Activated CD8-positive, alpha-beta memory T cell treated with anti-CD3 and anti-CD28 coated beads for 48 hours (primary cell): ENCODE measurements around the gene MMRN2.
"Not testable (repeated sequence)": the region's sequence is repeated elsewhere in the genome, so short reads cannot be mapped to it uniquely, and the experiment has no call there.

Experiments
- DNase-seq, 3 experiments: peaks; one replicate each; pipeline ENCODE4 v3.0.0-alpha.2; 2020; ENCODE audit warnings: low read depth in 2 of 3, low spot score in 2 of 3

The MMRN2 gene

GRCh38 chr10:86956195-86956847 lies 1.1 kb downstream of the MMRN2 start:
- no peak for DNase-seq

- DNase-seq, result no peak
These were observed 1.8 kb downstream of the MMRN2 start for GRCh38 chr10:86955501-86956194.

- no peak for DNase-seq
These were observed 2.5 kb downstream of the MMRN2 start for GRCh38 chr10:86954681-86955500.

DNA sequence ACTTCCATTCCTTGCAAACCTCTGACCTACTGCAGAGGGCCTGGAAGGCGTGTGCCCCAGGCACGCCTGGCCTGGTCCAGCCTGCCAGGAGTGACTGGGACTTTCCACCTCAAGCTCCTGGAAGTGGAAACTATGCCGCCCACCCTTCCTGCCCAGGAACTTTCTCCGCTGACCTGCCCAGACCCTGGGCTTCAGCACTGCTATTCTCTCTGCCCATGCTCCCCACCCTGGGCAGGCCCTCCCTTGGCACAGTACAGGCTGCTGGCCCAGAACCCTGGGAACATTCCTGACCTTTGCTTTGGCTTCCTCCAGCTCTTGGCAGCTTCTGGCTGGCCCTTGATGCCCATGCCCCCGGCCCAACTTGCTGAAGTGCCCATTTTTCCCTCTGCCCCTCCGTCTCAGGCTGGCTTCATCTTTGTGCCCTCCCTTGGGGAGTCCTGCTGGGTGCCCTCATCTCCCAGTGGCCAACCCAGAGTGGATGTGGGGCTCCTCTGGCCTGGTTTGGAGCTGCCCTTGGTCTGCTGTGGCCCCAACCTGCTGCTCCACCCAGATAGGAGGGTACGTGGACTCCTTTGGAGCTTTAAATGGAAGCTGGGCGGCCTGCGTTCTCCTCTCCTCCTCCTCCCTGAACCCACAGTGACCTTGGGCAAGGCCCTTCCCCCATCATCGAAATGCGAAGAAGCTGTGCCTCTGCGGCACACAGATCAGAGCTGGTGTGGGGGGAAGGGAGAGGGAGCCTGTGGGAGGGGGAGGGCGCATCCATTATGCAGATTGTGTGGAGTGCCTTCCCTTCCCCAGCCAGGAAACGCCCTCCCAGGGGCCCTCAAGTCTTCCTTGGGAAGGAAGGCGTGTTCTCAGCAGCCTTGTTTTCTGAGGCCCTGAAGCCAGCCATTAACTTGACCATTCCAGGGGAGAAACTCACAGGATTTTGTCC lies 3.4 kb downstream of the MMRN2 start:
- DNase-seq, result no peak

DNA sequence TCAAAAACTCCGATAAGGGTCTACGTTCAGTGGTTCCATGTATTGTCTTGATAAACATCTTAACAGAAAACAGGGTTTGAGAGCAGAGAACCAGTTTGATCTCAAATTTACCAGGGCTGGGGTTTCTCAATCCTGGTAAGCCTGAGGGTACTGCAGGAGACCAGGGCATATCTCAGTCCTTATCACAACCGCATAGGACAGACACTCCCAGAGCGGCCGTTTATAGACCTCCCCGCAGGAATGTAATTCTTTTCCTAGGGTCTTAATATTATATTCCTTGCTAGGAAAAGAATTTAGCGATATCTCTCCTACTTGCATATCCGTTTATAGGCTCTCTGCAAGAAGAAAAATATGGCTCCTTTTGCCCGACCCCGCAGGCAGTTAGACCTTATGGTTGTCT lies 4.7 kb downstream of the MMRN2 start:
- not testable (repeated sequence) for DNase-seq

- no peak for DNase-seq
These were observed 5.3 kb downstream of the MMRN2 start for GRCh38 chr10:86952106-86952505.

- no peak for DNase-seq
These were observed 6.1 kb downstream of the MMRN2 start for GRCh38 chr10:86951184-86951761.

GRCh38 chr10:86950349-86950748 lies 7.1 kb downstream of the MMRN2 start:
- no peak for DNase-seq

- DNase-seq, result not testable (repeated sequence)
These were observed 9.6 kb downstream of the MMRN2 start for GRCh38 chr10:86947806-86948205.

DNA sequence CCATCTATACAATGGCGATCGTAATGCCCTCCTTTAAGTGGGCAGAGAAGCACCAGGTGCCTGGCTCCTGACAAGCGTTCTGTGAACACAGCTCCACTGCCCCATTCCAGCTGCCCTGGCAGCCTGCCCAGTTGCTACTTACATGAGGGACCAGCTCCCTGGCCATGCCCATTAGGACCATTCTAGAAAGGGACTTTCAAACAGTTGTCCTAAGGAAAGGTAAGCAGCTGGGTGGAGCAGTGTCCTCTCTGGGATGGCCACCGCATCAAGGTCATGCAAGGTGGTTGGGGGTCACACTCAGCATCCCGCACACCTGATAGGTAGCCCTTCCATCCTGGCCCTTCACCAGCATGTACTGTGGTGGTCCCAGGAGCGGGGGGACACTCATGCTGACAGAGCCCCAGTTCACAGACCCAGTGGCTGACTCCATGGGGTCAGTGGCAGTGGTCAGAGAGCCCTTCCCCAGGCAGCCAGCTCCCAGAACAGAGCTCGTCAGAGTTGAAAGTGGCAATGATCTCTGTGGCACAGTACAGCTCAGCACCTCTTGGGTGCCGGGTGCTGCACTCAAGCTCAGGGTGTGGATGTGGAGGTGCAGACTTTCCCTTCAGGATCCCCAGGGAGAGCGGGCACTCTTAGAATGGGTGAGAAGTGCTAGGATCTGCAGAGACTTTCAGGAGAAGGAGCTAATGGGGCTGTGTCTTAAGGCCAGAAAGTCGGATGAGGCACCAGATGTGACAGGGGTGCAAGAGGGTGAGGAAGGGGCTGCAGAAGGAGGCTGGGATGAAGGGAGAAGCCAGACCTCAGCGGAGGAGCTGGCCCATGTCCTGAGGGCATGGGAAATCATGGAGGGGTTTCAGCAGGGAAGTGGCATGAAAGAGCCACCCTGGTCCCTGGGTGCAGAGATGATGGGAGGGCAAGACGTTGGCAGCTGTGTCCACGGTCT lies 10.9 kb downstream of the MMRN2 start:
- no peak for DNase-seq

DNA sequence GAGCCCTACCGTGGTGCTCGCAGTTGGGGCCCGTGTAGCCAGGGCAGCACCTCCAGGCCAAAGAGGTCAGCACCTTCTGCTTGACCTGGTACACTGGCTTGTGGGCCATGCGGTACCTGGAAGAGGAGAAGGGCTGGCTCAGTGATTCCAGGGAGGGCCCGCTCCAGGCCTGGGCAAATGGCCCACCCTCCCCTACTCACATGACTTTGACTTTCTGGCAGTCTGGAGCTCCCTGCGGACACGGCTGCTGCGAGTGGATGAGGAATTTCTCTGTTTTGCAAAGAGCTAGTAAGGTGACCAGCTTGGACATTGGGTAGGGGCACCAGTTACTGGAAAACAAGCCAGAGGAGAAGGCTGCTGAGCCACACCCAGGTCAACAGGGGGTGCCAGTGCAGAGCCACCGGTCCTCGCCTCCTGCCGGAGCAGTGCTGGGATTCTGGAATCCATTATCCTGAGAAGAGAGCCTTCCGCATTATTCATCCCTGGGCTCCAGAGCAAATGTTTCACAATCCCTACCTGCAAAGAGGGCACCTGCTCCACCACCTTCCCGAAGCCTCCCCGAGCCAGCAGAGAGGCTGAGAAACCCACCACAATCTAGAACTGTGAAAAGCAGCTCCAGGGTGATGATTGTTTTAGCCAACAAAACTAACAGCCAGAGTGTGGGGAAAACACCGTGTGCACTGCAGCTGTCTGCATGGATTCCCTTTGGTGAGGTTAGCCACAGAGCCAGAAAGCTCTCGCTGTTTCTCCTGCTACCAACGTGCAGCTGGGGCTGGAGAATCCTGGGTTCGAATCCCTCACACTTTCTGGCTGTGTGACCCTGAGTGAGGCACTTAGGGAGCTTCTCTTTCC lies 11.8 kb downstream of the MMRN2 start:
- no peak for DNase-seq

DNA sequence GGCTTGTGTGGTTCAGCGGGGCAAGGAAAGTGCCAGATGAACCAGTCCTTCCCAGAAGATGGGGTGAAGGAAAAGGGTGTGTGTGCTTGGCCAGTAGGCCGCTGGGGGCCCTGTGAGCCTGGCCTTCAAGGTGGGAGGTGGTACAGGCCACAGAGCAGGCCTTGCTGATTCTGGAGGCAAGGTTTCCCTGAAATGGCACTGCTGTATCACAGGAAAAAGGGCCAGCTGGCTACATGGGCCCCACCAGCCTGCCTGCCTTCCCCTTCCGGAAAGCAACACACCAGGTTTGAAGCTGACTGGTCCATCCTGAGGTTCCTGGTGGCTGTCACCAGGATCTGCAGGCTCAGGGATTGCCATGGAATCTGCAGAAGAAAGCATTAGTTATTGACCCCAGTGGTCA lies 12.5 kb downstream of the MMRN2 start:
- DNase-seq, result no peak

DNA sequence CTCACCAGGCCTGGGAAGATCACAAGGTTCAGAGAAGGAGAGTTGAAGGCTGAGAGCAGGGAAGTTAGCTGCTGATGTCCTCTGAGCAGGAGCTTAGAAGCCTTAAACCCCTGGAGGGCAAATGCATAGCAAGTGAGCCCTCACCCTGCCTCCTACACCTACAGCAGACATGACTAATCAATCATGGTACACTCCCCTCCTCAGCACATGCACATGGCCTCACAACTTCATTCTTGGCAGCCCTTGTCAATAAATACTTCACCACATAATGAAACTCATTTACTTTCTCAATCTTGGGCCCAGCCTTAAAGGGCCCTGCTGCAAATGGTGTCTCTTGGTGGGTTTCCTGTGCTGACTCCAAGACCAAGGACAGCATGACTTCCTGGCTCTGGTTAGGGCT lies 12.9 kb downstream of the MMRN2 start:
- no peak for DNase-seq

- no peak for DNase-seq
These were observed 13.4 kb downstream of the MMRN2 start for GRCh38 chr10:86944031-86944419.

DNA sequence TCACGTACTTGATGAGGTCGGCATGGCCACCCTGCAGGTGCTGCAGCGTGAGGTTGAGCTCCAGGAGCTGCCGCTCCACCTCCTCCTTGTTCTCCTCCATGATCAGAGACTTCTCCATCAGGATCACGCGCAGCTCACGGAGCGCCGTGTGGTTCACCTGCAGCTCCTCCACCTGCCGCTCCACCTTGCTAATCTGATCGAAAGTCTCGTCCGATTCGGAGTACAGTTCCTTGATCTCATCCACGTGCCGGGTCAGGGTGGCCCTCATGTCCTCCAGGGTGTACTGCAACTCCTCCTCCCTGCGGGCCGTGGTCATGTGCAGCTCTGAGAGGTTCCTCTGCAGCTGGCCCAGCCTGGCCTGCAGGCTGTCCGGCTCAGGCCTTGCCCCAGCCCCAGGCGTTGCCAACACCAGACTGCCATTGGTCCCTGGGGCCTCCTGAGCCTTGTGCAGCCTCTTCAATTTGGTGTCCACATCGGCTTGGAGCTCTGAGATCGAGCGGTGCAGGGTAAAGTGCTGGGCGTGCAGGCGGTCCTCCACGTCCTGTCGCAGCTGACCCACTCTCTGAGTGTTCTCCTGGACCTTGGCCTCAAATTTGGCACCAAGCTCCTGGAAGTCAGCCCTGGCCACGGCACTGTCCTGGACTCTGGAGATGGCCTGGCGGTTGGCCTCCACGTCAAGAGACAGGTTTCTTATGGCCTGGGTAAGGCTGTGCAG lies 13.9 kb downstream of the MMRN2 start:
- DNase-seq, result no peak

DNA sequence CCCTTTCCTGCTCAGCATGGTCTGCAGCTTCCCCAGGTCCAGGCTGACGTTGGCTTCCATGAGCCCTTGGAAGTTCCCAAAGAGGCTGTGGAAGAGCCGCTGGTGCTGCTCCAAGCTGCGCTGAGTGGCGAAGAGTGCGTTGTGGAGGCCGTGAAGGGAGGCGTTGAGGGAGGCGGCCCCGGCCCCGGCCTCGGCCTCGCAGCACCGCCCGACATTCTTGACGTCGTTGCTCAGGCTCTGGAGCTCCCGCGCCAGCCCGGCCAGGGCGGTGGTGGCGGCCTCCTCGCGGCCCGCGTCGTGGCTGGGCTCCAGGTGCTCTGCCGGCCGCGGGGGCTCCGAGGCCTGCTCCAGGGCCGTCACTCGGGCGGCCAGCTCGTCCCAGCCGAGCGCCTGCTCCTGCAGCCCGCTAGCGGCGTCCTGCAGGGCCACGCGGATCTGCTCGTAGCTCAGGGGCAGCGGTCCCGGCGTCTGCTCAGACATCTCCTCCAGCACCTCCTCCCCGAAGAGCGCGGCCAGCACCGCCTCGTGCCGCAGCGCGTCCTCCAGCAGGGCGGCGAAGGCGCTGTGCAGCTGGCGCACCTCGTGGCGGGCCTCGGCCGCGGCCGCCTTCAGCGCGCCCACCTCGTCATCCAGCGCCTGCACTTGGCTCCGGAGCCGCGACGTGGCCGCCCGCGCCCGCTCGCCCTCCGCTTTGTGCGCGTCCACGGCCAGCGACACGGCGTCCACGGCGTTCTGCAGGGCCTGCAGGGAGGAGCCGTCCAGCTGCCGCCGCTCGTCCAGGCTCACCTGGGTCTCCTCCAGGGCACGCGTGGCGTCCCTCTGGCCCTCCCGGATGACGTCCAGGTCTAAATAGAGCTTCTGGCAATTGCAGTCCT lies 14.7 kb downstream of the MMRN2 start:
- DNase-seq, result no peak

DNA sequence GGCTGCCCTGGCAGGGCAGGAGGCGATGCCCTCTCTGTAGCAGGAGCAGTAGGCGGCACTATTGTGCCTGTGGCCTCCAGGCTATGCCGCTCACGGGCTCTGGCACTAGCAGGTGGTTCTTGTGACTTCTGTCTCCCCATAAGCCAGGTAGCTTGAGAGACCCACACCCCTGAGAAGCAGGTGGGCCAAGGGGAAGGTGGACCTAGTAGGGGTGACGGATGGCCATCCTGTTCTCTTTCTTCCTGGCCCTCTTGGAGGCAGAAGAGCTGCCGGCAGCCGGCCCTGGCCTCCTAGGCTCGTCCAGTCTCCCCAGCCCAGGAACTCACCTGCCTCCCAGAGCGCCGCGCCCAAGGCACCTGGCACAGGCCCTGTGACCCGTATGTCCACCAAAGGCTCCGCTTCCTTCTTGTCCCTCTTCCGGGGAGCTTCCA lies 15.4 kb downstream of the MMRN2 start:
- DNase-seq, result no peak
